ENCODE measurements around the gene SORBS1.

Gene SORBS1

DNA sequence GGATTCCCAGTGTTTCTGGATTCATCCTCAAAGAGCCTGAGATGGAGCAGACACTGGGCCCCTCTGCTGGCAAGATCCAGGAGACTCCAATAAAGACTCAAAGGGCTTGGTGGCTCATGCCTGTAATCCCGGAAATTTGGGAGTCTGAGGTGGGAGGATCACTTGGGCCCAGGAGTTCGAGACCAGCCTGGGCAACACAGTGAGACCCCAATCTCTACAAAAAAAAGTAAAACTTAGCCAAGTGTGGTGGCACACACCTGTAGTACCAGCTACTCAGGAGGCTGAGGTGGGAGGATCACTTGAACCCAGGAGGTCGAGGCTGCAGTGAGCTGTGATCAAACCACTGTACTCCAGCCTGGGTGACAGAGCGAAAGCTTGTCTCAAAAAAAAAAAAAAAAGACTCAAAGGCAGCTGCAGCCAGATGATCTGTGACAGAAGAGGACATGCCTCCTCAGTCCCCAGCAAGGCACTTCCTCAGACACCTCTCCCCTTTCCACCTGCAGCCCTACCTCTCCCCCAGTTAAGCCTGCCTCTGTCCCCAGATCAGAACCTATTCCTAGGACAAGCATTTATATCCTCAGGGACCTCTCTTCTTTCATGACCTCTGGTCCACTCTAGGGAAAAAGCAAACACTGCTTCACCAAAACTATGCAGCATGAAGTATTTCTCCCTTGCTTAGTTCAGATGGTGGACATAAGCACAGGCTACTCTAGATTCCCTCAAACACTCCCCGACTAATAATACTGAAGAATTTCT is 298.2 kb downstream of the SORBS1 start:
- H3K4me1 ChIP-seq (ENCODE audit: control insufficient read depth, insufficient read depth, low read length): peaks cover 8% of the 10 kb centered on the region
- H3K27me3 ChIP-seq (ENCODE audit: control insufficient read depth, insufficient read depth, low read length): no peaks in the 10 kb centered on the region
- no CpG with 5 or more reads among the region's 5 CpGs for WGBS (ENCODE audit: insufficient coverage, insufficient read length)
- H3K9me3 ChIP-seq (ENCODE audit: control insufficient read depth, insufficient read depth, low read length): no peaks in the 10 kb centered on the region
- H3K36me3 ChIP-seq (ENCODE audit: control insufficient read depth, insufficient read depth, low read length): peaks cover 14% of the 10 kb centered on the region; the same call in 1 of the 2 replicates
- no peak overlapping the region for H3K4me3 ChIP-seq (ENCODE audit: low read length)
- DNase-seq (ENCODE audit: low read depth, low spot score): no peak
- no peak overlapping the region for H3K27ac ChIP-seq (ENCODE audit: low read length)

DNA sequence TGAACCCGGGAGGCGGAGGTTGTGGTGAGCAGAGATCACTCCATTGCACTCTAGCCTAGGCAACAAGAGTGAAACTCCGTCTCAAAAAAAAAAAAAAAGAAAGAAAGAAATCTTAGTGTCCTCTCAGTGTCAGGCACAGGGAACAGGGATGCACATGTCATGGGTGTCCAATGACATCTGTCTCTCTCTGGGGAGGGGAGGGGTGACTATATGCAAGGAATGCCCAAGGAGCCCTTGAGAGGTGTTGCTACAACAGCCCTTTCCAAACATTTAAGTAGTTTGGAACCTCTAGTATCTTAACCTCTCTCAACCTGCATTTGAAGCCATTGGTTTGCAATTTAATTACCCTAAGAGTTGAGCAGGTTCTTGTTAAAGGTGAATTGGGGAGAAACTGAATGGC is 299.2 kb downstream of the SORBS1 start:
- Histone ChIP-seq H3K9me3 (ENCODE audit: control insufficient read depth, insufficient read depth, low read length) (no peaks in the 10 kb centered on the region), H3K27me3 (ENCODE audit: control insufficient read depth, insufficient read depth, low read length) (no peaks in the 10 kb centered on the region), H3K4me3 (ENCODE audit: low read length) (no peak overlapping the region), H3K27ac (ENCODE audit: low read length) (no peak overlapping the region), H3K36me3 (ENCODE audit: control insufficient read depth, insufficient read depth, low read length) (peaks cover 17% of the 10 kb centered on the region; the same call in 1 of the 2 replicates), H3K4me1 (ENCODE audit: control insufficient read depth, insufficient read depth, low read length) (peaks cover 8% of the 10 kb centered on the region)
- no CpG with 5 or more reads among the region's 3 CpGs for WGBS (ENCODE audit: insufficient coverage, insufficient read length)
- no peak for DNase-seq (ENCODE audit: low read depth, low spot score)
